Measurements from ENCODE around the gene ALAS1.

DNA sequence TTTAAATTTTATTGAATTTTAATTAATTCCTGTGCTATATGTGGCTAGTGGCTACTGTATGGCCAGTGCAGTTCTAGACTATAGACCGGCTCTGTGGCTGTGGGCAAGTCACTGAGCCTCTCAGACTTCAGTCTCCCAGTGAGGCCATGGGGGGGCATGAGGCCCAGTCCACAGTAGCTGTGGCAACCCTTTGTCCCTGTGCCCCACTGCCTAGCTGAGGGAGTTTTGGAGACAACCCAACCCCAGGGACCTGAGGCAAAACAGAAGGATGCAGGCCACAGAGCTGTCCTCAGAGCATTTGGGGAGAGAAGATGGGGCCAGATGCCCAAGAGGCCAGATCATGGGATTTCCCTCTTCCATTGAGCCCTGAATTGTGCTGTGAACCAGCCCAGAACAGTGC is 24.9 kb upstream of the ALAS1 start:
- TF ChIP-seq, protein P1, sequence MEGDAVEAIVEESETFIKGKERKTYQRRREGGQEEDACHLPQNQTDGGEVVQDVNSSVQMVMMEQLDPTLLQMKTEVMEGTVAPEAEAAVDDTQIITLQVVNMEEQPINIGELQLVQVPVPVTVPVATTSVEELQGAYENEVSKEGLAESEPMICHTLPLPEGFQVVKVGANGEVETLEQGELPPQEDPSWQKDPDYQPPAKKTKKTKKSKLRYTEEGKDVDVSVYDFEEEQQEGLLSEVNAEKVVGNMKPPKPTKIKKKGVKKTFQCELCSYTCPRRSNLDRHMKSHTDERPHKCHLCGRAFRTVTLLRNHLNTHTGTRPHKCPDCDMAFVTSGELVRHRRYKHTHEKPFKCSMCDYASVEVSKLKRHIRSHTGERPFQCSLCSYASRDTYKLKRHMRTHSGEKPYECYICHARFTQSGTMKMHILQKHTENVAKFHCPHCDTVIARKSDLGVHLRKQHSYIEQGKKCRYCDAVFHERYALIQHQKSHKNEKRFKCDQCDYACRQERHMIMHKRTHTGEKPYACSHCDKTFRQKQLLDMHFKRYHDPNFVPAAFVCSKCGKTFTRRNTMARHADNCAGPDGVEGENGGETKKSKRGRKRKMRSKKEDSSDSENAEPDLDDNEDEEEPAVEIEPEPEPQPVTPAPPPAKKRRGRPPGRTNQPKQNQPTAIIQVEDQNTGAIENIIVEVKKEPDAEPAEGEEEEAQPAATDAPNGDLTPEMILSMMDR (conservative IDR thresholded peaks at IDR 0.05) = no peak
- no peak for TF ChIP-seq EZH2 (IDR thresholded peaks at IDR 0.05; ENCODE audit: low read depth)

Measured in PC-9 (cell line).